ELR (cell line): ENCODE measurements around the gene KIAA1217.

ENCODE experiments used
- DNase-seq: peaks from one replicate; pipeline ENCODE4 v3.0.0-alpha.2; 2015; ENCODE audit warnings: low read depth

The KIAA1217 gene

GRCh38 chr10:24502801-24503460 lies 294.0 kb downstream of the KIAA1217 start:
- DNase-seq, result no peak

- DNase-seq, result peak; percentile 79
These were observed 294.8 kb downstream of the KIAA1217 start for GRCh38 chr10:24503461-24504320.

GRCh38 chr10:24505759-24506158 lies 296.8 kb downstream of the KIAA1217 start:
- no peak for DNase-seq

GRCh38 chr10:24513155-24513554 lies 304.2 kb downstream of the KIAA1217 start:
- DNase-seq, result peak; percentile 53

DNA sequence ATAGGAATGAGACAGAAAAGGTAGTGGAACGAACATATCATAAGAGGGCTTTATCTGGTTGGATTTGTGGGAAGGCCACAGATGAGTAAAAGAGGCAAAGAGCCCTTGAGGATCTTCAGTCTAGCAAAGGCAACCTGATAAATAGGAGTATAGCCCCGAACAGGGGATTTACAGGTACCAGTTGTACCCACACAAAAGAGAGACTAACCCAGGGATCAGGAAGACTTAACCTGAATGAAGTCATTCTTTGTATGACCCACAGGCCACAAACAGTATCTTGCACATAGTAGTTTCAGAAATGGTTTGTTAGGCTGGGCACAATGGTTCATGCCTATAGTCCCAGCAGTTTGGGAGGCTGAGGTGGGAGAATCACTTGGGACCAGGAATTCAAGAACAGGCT lies 306.5 kb downstream of the KIAA1217 start:
- no peak for DNase-seq

- no peak for DNase-seq
These were observed 309.5 kb downstream of the KIAA1217 start for GRCh38 chr10:24518411-24518810.

DNA sequence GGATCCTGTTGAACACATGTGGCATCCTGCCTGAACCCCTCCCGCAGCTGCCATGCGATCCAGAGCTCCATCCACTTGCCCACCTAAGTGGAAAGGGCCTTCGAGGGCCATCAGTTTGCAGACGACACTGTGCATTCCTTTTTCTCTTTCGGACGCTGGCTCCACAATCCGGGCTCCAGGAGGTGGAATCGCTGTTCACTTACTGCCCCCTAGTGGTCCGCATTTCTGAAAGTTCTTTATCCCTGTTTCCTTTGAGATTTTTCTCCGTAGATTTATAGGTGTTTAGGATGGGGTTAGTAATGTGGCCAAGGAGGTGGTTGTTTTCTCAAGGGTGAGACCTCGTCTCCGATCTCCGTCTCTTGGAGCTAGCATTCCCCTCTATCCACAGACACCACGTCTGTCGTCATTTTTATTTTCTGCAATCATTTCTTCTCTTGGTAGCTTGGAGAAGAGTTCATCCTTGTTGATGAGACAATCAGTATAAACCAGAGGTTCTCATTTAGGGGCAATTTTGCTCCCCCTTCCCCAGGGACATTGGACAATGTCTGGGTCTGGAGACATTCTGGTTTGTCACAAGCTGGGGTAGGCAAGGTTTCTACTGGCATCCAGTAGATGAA lies 310.2 kb downstream of the KIAA1217 start:
- peak; percentile 77 for DNase-seq

GRCh38 chr10:24519950-24520349 lies 311.0 kb downstream of the KIAA1217 start:
- DNase-seq, result no peak

DNA sequence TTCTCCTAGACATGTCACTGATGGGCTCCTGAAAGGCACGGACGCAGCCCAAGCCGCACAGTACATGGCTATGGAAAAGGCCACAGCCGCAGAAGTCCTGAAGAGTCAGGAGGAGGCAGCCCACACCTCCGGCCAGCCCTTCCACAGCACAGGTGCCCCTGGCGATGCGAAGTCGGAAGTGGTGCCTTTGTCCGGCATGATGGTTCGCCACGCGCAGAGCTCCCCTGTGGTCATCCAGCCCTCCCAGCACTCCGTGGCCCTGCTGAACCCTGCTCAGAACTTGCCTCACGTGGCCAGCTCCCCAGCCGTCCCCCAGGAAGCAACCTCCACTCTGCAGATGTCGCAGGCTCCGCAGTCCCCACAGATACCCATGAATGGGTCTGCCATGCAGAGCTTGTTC lies 315.4 kb downstream of the KIAA1217 start:
- DNase-seq, result no peak

- no peak for DNase-seq
These were observed 317.2 kb downstream of the KIAA1217 start for GRCh38 chr10:24526085-24526649.

DNA sequence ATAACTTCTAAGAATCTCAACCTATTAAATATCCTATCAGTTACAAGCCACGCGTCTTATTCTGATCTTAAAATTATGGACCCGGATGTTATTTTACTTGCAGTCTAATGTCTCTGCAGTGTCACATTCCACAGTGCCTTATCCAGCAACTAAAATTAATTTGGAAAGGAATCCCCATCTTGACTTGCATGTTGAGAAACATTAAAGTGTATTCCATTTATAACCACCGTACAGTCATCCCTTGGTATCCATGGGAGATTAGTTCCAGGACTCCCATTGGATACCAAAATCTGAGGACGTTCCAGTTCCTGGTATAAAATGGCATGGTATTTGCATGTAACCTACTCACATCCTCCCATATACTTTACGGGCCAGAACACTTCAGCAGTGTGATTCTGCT lies 320.0 kb downstream of the KIAA1217 start:
- DNase-seq, result no peak

DNA sequence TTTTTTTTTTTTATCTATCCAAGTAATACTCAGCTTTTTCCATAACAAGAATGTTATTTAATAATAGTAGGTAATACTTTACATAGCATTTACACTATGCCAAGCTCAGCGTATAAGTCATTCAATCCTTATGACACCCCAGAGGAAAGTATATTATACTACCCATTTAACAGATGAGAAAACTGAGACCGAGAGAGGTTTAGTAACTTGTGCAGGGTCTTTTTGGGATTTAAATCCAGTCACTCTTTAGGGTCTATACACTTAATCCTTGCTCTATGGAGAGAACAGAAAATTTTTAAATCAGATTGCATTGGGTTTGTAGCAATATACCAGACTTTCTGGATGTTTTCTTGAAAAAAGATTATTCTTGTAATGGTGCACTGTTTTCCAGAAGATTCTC lies 322.5 kb downstream of the KIAA1217 start:
- DNase-seq, result no peak

GRCh38 chr10:24533981-24534380 lies 325.0 kb downstream of the KIAA1217 start:
- no peak for DNase-seq

DNA sequence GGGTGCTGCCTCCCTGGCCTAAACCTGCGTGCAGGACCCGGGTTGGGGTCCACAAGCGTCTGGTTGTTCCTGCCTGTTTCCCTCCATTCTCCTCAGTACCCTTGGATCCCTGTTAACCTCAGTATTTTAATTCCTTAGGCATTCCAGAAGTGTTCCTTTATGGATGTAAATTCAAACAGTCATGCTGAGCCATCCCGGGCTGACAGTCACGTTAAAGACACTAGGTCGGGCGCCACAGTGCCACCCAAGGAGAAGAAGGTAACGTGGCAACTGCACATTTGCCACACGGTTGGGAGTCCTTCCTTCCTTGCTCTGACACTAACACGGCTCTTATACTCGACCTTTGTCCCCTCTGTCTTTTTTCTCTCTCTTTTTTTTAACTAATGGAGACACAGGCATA lies 327.7 kb downstream of the KIAA1217 start:
- no peak for DNase-seq

- DNase-seq, result no peak
These were observed 332.4 kb downstream of the KIAA1217 start for GRCh38 chr10:24541239-24541753.

DNA sequence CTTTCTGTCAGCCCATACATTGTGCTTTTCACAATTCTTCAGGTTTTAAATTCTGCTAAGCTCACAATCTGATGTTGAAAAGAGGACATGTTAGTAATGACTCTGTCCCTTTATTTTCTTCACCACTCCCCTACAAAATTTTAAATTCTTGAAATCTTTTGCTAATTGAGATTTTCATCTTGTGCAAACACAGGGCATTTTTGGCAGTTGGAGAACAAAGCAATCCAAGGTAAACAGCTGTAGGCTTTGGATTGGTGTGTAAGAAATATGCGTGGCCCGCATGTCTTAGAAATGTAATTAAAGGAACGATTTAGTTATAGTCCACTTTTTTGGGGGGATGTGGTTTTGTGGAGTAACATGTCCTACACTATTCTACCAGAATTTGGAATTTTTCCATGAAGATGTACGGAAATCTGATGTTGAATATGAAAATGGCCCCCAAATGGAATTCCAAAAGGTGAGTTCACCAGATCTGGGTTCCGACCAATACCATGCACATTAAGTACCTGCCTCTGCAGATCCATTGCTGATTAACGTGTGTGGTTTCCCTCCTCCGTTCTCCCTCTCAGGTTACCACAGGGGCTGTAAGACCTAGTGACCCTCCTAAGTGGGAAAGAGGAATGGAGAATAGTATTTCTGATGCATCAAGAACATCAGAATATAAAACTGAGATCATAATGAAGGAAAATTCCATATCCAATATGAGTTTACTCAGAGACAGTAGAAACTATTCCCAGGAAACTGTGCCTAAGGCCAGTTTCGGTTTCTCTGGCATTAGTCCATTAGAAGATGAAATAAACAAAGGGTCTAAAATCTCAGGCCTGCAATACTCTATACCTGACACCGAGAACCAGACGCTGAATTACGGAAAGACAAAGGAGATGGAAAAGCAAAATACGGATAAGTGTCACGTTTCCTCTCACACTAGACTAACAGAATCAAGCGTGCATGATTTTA lies 333.7 kb downstream of the KIAA1217 start:
- DNase-seq, result no peak

DNA sequence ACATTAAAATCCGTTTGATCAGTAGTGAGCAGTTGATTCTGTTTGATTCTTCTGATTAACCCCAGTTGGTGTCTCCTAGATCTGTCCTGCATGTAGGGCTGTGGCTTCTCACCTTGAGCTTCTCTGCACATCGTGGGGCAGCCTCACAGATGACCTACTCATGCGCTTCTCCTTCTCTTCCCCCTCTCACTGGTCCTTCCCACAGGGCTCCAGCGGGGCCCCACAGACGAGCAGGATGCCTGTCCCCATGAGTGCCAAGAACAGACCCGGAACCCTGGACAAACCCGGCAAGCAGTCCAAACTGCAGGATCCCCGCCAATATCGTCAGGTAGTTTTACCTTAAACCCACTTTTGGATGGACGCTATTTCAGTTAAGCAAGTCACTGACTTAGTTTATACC lies 335.8 kb downstream of the KIAA1217 start:
- no peak for DNase-seq

DNA sequence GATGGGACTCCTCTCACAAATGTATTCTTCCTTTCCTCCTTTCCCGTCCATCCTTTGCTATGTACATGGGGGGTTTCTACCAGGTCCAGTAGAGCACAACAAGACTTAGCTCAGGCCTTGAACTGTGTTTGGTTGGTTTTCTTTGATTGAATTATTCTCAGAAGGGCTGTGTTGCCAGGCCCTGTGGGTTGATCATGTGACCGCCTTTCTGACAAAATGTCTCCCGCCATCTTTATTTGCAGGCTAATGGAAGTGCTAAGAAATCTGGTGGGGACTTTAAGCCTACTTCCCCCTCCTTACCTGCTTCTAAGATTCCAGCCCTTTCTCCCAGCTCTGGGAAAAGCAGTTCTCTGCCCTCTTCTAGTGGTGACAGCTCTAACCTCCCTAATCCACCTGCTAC lies 336.6 kb downstream of the KIAA1217 start:
- DNase-seq, result no peak

DNA sequence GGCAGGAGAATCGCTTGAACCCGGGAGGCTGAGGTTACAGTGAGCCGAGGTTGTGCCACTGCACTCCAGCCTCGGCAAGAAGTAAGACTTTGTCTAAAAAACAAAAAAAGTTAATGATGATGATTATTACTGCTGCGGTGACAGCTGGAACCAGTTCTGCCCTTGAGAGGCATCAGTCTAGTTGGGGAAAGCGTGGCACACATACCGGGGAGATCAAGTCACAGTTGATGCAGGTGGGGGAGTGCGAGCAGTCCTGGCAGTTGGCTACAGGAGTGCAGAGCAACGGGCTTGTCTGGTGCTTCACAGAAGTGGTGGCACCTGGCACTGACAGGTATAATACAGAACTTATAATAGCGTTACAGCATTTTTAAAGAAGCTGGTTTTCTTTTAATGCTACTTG lies 341.7 kb downstream of the KIAA1217 start:
- no peak for DNase-seq

GRCh38 chr10:24551161-24551560 lies 342.2 kb downstream of the KIAA1217 start:
- DNase-seq, result no peak

DNA sequence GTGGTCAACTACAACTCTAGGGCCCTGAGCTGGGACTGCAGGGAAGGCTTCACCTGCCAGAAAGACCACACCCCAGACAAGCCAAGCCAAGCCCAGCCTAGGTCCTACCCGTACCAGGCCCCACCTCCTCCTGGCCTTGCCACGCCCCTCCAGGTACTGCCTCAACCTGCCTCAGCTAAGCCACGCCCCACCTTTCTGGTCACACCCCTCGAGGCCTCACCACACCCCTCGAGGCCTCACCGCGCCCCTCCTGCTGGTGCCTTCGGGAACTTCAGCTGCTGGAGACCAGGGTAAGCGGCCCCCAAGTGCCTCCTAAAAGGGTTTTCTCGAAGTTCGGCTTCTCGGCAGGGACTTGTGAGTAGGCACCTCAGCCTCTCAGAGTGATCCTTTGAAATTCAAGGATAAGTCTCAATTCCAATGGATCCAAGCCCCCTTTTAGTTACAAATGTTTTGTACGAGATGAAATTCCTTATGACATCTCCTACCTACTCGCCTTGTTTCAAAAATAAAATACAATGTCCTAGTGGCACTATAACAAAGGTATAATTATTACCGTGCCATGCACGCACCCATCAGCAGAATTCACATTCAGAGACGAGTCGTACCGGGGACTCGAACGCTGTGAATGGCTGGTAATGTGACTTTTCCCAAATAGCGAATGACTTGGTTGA lies 343.5 kb downstream of the KIAA1217 start:
- DNase-seq, result peak; percentile 54
